NCI-H2029 (cell line): ENCODE data around the gene USO1.
"Not testable (repeated sequence)": the region's sequence is repeated elsewhere in the genome, so short reads cannot be mapped to it uniquely, and the experiment has no call there.

ENCODE experiments used
- DNase-seq: peaks from one replicate; lab custom pipeline; 2025; lab: John Stamatoyannopoulos, UW

USO1 gene

DNA sequence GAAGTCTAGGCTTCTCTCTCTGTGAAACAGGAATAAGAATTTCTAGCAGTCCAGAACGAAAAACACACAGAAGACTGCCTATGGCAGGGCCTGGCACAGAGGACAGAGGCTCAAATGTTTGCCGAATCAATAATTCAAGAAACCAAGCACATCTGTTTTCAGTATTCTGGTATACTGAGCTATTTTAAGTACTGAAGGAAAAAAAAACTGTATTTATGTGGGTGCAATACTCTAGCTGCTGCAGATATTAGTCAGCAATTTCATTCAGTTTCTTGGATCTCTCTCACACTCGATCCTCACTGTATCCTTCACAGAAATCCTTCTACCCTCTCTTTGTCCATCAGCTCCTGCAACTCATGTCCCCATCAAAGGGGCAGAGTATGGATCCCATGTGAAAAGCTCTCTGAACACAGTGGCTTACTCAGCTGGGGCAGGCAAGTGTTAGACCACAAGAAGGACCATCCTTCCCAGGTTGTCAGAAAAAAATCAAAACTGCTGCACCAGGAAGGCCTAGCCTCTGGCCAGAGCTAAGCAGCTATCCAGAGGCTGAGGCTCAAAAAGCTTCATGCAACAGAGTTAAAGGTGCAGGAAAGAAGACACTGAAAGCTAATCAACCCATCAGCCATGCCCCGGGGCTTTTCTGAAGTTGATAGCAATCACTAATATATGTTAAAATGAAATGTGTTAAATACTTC is 9.1 kb upstream of the USO1 start:
- DNase-seq: no peak

DNA sequence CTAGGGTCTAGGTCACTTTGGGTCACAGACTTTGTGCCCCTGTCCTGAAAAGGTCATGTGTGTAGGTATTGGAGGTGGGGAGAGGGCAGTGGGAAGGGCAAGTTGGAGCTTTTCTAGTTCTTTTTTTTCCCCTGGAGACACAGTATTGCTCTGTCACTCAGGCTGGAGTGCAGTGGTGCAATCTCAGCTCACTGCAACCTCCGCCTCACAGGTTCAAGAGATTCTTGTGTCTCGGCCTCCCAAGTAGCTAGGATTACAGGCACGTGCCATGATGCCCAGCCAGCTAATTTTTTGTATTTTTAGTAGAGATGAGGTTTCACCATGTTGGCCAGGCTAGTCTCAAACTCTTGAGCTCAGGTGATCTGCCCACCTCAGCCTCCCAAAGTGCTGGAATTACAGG is 8.3 kb upstream of the USO1 start:
- DNase-seq: not testable (repeated sequence)

DNA sequence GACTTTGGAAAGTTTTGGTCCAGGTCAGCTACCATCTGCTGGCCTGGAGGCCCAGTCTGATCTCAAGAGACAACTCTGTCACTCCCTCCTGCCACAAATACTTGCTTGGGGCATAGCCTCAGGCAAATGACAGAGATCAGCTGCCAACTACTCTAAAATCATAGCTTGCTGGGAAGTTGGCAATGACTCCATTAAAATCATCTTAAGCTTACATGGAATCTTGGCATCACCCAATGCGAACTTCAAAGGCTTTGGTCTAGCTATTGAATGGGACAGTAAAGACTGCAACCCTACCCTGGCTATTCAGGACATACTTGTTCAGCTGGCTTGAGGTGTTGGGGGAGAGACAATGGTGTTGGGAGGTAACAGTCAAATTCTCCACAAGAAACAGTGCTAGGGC is 7.0 kb upstream of the USO1 start:
- no peak for DNase-seq

DNA sequence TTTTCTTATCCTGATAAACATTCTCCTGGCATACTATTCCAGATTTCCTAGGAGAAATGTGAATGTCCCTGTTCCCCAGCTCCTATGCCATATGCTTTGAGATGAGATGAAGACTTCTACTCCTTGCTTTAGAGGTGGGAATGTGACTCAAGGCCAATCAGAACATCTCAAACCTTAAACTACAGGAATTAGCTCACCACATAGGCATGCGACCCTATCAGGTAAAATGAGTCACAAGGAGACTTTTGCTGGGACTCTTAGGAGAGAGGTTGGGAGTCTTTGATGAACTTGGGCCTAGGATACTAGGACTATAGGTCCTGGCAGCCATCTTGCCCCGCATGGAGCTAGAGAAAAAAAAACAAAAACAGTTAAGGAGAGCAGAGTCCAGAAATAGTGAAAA is 5.8 kb upstream of the USO1 start:
- DNase-seq: no peak

DNA sequence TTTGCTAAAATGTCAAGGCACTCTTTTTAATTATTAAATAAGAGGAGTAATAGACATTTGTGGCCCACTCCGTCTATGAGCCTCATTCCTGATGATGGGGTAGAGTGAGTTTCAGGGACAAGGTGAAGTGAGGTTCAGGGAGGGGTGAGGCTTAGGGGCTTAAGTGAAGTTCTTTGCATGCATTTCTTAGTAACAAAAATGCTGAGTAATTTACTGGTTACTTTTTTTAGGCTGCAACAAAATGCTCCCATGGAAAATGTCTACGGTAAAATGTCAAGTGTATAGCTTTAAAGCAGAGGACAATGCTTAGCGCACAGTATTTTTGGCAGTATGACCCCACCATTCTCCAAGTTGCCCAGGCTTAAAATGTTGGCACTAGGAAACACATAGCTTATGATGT is 2.0 kb upstream of the USO1 start:
- DNase-seq: no peak

DNA sequence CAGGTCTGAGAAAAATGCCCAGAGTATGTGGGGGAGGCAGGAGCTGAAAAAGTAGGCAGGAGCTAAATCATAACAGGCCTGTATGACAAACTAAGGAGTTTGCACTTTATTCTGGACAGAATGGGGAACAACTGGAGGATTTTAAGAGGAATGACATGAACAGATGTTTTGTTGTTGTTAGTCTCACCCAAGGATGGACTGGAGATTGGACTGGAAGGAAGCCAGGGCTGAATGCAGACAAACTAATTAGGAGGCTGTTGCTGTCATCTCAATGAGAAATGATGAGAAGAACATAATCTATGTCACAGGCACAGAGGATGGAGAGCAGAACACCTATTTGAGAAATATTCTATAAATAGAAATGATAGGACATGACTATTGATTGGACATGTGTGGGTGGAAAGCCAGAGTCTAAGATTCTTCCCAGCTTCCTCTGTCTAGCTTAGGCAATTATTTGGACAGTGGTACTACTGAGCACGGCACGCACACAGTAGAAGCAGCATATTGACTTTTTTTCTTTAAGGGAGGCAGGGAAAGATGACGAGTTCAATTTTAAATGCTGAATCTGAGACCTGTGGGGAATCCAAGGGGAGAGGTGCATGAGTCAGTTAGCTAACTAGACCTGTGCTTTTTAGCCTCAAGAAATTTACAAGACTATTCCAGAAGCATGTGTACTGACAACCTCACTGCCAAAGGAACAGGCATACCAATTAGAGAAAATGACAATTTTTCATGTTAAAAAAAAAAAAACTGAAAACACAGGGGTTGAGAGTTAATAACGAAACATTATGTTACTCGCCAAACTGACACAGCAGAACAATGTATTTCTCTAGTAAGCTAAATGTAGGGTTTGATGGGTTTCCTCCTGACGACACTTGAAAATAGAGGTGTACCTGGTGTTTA is 963 bp upstream of the USO1 start:
- no peak for DNase-seq

DNA sequence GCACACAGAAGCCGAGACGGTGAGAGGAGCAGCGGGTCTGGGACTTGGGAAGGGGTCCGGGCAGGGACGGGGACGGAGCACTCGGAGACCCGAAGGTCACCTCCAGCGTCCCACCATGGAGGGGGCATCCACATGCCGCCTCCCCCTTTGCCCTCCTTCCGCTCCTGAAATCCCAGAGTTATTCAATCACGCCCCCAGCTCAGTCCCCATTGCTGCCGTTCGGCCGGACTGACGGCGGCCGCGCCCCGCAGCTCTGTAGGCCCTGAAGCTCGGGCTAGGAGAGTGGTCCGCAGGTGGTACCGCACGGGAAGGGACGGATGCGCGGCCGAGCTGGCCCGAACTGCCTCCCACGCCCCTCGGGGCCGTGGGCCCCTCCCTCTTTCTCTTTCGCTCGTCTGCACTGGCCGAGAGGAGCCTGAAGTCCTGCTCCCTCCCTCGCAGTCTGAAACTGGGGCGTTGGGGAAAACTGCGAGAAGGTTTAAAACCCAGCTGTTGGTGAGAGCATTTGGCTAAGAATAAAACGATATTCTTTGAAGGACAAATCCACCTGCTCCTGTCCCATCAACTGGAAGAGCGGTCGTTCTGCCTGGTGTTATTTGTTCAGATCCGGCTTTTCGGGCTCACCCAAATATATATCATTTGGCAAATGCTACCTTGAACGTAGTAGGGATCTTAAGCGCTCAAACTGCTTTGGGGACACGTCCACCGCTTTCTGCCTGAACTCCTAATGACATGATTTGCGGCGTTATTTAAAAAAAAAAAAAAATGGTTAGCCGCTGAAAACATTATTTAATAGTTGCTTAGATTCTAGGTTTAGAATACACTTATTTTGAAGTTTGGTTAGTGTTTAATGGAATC is 719 bp downstream of the USO1 start:
- DNase-seq: peak; percentile 41

DNA sequence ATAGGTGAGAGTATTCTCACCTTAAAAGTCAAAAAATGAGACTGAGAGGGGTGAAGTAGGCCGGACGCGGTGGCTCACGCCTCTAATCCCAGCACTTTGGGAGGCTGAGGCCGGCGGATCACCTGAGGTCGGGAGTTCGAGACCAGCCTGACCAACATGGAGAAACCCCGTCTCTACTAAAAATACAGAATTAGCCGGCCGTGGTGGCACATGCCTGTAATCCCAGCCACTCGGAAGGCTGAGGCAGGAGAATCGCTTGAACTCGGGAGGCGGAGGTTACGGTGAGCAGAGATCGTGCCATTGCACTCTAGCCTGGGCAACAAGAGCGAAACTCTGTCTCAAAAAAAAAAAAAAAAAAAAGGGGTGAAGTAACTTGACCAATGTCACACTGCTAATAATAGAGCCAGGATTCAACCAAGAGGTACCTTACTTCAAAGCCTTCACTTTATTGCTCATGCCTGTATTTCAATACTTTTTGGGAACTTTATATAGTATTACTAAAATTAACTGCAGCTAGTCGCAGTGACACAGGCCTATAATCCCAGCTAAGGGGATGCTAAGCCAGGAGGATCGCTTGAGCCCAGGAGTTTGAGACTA is 1.7 kb downstream of the USO1 start:
- DNase-seq: not testable (repeated sequence)

DNA sequence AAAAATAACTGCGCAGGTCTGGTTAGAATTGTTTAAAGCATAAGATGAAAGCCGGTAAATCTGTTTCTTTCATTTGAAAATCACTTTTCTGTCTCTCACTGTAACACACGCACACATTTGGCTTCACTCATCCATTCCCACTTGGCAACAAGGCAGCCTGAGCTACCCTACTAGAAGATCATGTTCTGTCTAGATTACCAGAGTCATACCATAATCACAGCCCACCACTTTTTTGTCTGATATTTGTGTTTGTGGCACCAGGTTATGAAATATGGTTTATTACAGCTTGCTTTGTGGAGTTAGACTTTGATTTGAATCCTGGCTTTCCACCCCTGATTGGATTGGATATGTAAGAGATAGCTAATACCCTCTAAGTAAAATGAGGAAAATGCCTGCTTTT is 2.2 kb downstream of the USO1 start:
- no peak for DNase-seq

DNA sequence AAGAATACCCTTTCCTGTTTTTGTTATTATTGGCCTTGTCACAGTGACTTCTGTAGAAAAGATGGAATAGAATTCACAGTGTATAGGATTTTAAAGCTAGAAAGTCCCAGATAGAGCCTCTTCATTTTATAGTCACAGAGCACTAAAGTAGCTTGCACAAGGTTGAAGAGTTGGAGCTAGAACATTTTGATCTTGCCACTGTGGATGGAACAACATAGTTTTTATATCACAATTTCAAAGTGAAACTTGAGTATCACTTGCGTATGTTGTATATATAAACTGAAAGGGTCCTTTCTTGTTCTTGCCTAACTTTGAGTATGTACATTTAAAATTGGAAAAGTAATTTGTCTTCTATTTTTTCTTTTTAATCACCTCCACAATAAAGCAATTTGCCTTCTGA is 2.7 kb downstream of the USO1 start:
- no peak for DNase-seq

DNA sequence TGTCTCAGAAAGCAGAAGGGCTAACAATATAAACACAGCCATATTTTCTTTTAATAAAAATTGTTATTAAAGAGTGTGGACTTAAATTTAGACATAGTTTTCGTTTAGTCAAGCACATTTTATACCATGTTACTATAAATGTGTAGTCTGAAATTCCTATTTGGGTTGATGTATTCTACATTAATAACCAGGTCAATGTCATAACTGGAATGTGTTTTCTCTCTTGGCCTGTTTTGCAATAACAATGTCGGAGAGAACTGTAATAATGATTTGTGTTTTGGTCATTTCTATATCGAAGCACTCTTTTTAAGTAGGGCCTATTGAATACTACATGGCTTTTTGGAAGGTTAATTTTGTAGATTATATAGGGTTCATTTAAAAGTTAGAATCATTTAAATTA is 5.5 kb downstream of the USO1 start:
- no peak for DNase-seq

DNA sequence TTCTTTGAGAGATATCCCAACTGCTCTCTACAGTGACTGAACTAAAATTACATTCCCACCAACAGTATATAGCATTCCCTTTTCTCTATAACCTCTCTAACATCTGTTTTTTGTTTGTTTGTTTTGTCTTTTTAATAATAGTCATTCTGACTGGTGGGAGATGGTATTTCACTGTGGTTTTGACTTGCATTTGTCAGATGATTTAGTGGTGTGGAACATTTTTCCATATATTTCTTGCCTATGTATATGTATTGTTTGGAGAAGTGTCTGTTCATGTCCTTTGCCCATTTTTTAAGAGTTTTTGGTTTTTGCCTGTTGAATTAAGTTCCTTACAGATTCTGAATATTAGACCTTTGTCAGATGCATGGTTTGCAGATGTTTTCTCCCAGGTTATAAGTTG is 9.0 kb downstream of the USO1 start:
- no peak for DNase-seq

DNA sequence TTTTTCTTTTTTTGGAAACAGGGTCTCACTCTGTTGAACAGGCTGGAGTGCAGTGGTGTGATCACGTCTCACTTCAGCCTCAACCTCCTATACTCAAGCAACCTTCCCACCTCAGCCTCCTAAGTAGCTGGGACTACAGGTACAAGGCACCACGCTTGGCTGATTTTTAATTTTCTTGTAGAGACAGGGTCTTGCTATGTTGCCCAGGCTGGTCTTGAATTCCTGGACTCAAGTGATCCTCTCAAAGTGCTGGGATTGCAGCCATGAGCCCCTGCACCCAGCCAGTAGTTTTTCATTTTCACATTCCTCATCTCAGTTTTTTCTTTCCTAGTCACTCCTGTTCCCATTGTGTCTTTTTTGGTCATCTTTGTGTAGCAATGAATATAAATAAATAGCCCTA is 11.1 kb downstream of the USO1 start:
- no peak for DNase-seq

DNA sequence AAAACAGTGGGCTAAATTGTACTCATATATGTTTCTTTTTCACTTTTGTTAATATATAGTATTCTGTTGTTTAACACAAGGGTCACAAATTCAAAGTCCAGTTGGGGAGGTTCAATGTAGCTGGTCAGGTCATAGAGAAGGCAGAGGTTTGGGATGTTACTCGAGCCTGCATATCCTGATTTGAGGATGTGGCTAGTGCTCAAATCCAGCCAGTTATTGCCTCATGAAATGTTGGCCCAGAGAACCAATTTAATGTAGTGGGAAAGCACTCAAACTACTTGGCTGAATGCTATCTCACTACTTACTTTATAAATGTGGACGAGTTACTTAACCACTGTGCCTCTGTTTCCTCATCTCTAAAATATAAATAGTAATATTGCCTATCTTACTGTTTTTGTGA is 12.5 kb downstream of the USO1 start:
- no peak for DNase-seq

DNA sequence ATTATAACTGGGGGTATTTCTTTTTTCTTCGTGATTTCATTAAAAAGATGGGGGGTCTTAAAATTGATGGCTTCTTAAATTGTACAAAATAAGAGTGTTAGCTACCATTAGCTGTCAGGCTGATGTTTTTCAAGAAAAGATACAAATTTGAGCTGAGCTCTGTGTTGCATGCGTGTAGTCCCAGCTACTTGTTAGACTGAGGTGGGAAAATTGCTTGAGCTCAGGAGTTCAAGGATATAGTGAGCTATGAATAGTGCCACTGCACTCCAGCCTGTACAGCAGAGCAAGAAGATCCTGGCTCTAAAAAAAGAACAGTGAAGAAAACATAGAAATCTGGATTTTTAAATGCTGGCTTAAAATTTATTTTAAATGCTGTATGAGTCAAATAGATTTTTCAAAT is 13.0 kb downstream of the USO1 start:
- DNase-seq: no peak

DNA sequence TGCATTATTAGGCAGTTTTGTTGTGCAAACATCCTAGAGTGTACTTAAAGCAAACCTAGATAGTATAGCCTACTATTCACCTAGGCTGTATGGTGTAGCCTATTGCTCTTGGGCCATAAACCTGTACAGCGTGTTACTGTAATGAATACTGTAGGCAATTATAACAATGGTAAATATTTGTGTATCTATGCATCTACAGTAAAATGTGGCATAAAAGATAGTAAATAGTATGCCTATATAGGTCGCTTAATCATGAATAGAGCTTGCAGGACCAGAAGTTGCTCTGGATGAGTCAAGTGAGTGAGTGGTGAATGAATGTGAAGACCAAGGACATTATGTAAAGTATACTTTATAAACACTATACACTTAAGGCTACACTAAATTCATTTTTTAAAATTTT is 16.6 kb downstream of the USO1 start:
- DNase-seq: no peak

DNA sequence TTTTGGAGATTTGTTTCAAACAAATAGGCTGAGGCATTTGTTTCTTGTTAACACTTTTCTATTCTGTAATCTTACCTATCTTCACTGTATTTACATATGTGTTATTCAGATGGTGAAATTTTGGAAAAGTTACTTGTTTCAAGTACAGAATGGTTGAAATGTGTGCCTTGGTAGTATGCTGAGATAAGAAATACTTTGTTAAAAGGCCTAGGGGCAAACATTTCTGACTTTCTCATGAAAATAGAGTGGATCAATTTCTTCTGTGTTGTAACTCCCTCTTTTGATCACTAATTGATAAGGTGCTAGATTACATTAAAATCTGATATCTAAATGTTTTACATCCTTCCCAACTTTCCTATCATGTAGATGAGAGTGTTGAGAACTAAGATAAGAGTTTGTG is 18.1 kb downstream of the USO1 start:
- no peak for DNase-seq

DNA sequence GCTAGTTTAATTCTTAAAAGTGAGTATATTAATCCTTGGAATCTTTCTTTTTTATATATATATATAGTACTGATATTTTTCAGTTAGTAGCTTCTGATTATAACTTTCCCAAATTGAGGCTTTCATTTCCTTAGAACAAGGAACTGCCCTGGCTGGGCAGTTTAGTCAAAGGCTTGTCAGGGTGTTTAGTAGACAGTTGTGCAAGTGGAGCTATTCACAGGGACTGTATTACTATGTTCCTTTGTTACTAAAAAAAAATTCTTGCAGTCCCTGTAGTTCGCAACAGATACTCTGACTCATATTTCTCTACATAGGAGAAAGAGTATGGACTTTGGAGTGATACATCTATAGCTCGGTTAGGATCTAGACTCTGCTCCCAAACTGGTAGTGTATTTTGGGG is 20.8 kb downstream of the USO1 start:
- DNase-seq: no peak

DNA sequence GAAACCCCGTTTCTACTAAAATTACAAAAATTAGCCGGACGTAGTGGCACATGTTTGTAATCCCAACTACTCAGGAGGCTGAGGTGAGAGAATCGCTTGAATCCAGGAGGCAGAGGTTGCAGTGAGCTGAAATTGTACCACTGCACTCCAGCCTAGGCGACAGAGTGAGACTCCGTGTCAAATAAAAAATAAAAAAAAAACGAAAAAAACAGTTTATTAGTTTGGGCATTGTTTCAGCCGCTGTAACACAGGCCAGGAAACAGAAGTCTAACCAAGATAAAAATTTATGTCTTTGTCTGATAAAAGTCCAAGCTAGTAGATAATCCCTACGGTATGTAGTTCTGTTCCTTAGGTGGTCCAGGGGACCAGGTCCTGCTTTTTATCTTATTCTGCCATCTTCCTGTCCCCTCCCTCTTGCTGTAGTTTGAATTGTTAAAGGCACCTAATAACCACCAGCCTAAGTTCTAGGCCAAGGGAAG is 21.4 kb downstream of the USO1 start:
- DNase-seq: no peak

DNA sequence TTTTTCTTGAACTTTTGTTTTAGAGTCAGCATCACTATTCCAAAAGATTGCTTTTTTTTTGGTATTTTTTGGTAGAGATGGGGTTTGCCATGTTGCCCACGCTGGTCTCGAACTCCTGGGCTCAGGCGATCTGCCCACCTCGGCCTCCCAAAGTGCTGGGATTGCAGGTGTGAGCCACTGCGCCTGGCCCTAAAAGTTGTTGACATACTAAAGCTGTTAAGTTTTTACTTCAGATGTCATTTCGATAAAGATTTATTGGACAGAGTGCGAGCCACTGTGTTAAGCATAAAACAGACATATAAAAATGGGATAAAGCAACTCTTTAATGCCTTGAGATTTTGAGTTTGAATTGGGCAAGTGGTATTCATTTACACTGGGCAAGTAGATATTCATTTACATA is 28.3 kb downstream of the USO1 start:
- DNase-seq: no peak

DNA sequence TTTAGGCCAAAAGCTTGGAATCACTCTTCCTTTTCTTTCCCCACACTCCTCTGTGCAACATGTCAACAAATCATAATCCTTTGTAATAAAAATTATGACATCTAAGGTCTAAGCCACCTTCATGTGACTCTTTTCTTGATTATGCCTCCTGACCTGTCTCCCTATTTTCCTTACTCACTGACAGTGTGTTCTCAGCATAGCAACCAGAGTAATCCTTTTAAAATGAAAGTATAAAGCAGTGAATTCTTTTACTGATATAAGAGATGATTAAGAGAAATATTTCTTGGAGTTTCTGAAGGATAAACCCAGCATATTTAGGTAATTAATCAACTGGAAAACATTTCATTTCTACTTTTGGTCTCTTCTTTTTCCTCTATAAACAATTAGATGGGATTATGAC is 44.7 kb downstream of the USO1 start:
- no peak for DNase-seq

DNA sequence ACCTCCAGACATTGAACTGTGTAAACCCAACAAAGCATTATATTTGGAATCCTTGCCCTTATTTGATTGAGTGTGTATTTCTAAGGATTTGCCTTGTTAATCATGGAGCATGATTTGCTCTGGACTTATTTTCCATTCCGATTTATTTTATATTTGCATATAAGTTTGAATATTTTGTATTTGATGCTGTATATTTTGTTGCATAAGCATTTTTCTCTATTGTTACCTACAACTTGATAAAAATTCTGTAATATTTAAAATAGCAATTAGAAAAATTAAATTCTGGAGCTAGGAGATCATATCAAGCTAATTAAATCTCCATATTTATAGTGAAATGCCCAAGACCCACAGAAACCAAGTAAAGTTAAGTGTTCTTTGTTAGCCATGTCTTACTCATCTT is 47.2 kb downstream of the USO1 start:
- DNase-seq: no peak
